Endothelial cell (in vitro differentiated cells): ENCODE measurements around the gene SDSL. TPM values are rescaled to one million over a fixed set of nuclear protein-coding genes. Genes with fewer than 3 reads are reported as not detected.

Experiments used
- DNase-seq: peaks from one replicate; pipeline ENCODE4 v3.0.0; 2021; ENCODE audit warnings: low spot score
- H3K27ac Mint-ChIP-seq: one replicate; pipeline ENCODE4 v1.8.0; 2021; ENCODE audit warnings: mixed read lengths, inconsistent platforms; ENCODE audit not compliant: unreplicated experiment
- H3K27me3 Mint-ChIP-seq: one replicate; pipeline ENCODE4 v1.8.0; 2021; ENCODE audit warnings: mild to moderate bottlenecking, moderate library complexity, mixed read lengths, inconsistent platforms; ENCODE audit not compliant: unreplicated experiment
- H3K36me3 Mint-ChIP-seq: one replicate; pipeline ENCODE4 v1.8.0; 2021; ENCODE audit warnings: mild to moderate bottlenecking, low read depth, mixed read lengths, inconsistent platforms; ENCODE audit not compliant: unreplicated experiment
- H3K4me1 Mint-ChIP-seq: one replicate; pipeline ENCODE4 v1.8.0; 2021; ENCODE audit warnings: mild to moderate bottlenecking, mixed read lengths, inconsistent platforms; ENCODE audit not compliant: unreplicated experiment
- H3K4me3 Mint-ChIP-seq: one replicate; pipeline ENCODE4 v1.8.0; 2021; ENCODE audit warnings: mild to moderate bottlenecking, mixed read lengths, inconsistent platforms; ENCODE audit not compliant: unreplicated experiment
- H3K9me3 Mint-ChIP-seq: one replicate; pipeline ENCODE4 v1.8.0; 2021; ENCODE audit warnings: mixed read lengths, inconsistent platforms; ENCODE audit not compliant: unreplicated experiment
- CTCF ChIP-seq: fragments of 200-600 bp; sonication (generic); IDR thresholded peaks from one replicate; pipeline ENCODE4 v1.5.0; 2021; ENCODE audit warnings: antibody characterized with exemption; ENCODE audit not compliant: unreplicated experiment
- total RNA-seq: library from RNA; stranded (reverse); fragmentation: NEBNext Ultra II Directional; extraction: Animal tissue kit (Norgen Biotek cat#: 25700); gene quantifications from one replicate; pipeline ENCODE4 v1.2.1, GENCODE V29; 2021; ENCODE audit not compliant: unreplicated experiment

Gene SDSL
- total RNA-seq, 1 donor from 2014 or later, result 1.3 TPM

GRCh38 chr12:113453330-113453729, 31.1 kb downstream of the SDSL start:
- Mint-ChIP-seq H3K36me3 (no peaks in the 10 kb centered on the region), H3K4me3 (no peak overlapping the region), H3K9me3 (no peaks in the 10 kb centered on the region), H3K27ac (no peak overlapping the region), H3K4me1 (no peaks in the 10 kb centered on the region), H3K27me3 (no peaks in the 10 kb centered on the region)
- TF ChIP-seq CTCF, result no peak
- DNase-seq, result no peak

- Mint-ChIP-seq H3K4me1 (no peaks in the 10 kb centered on the region), H3K27me3 (peaks cover 1% of the 10 kb centered on the region)
- DNase-seq, result no peak
These were observed 34.0 kb downstream of the SDSL start for GRCh38 chr12:113456199-113456598.

GRCh38 chr12:113456761-113457160, 34.6 kb downstream of the SDSL start:
- H3K36me3 Mint-ChIP-seq, result no peaks in the 10 kb centered on the region
- no peaks in the 10 kb centered on the region for H3K9me3 Mint-ChIP-seq
- TF ChIP-seq CTCF, result no peak
- no peak for DNase-seq
- no peak overlapping the region for H3K4me3 Mint-ChIP-seq
- no peaks in the 10 kb centered on the region for H3K4me1 Mint-ChIP-seq
- H3K27ac Mint-ChIP-seq, result no peak overlapping the region
- peaks cover 1% of the 10 kb centered on the region for H3K27me3 Mint-ChIP-seq

More at GRCh38 chr12:113456199-113456598, 34.0 kb downstream of the SDSL start:
- TF ChIP-seq CTCF, result no peak
- H3K36me3 Mint-ChIP-seq, result no peaks in the 10 kb centered on the region
- H3K9me3 Mint-ChIP-seq, result no peaks in the 10 kb centered on the region
- H3K27ac Mint-ChIP-seq, result no peak overlapping the region
- no peak overlapping the region for H3K4me3 Mint-ChIP-seq

- no peaks in the 10 kb centered on the region for H3K36me3 Mint-ChIP-seq
- H3K4me3 Mint-ChIP-seq, result no peak overlapping the region
- H3K27me3 Mint-ChIP-seq, result peaks cover 1% of the 10 kb centered on the region
- DNase-seq, result no peak
- no peak overlapping the region for H3K27ac Mint-ChIP-seq
- peaks cover 2% of the 10 kb centered on the region for H3K4me1 Mint-ChIP-seq
- no peaks in the 10 kb centered on the region for H3K9me3 Mint-ChIP-seq
- no peak for TF ChIP-seq CTCF
These were observed 35.0 kb downstream of the SDSL start for GRCh38 chr12:113457185-113457584.

- H3K36me3 Mint-ChIP-seq, result no peaks in the 10 kb centered on the region
- peaks cover 6% of the 10 kb centered on the region for H3K4me1 Mint-ChIP-seq
- TF ChIP-seq CTCF, result no peak
- no peak for DNase-seq
- H3K27ac Mint-ChIP-seq, result no peak overlapping the region
- no peak overlapping the region for H3K4me3 Mint-ChIP-seq
- H3K27me3 Mint-ChIP-seq, result peaks cover 4% of the 10 kb centered on the region
- no peaks in the 10 kb centered on the region for H3K9me3 Mint-ChIP-seq
These were observed 35.5 kb downstream of the SDSL start for GRCh38 chr12:113457710-113458109.
